ENCODE data around the gene ABO.
"Not testable (repeated sequence)": the region's sequence is repeated elsewhere in the genome, so short reads cannot be mapped to it uniquely, and the experiment has no call there.

ABO gene

GRCh38 chr9:133238851-133239532 lies 36.0 kb downstream of the ABO start:
- H3K4me1 ChIP-seq (ENCODE audit: control insufficient read depth, insufficient read depth, low read length), result no peaks in the 10 kb centered on the region
- peak overlapping the region; percentile 88 for H3K27ac ChIP-seq (ENCODE audit: low read depth, low read length)
- H3K36me3 ChIP-seq (ENCODE audit: control insufficient read depth, insufficient read depth, low read length), result no peaks in the 10 kb centered on the region
- peak overlapping the region; percentile 70 for H3K4me3 ChIP-seq (ENCODE audit: low read depth, low read length)
- peaks cover 17% of the 10 kb centered on the region for H3K27me3 ChIP-seq (ENCODE audit: control insufficient read depth, insufficient read depth, low read length)
- H3K9me3 ChIP-seq (ENCODE audit: control insufficient read depth, insufficient read depth, low read length), result no peaks in the 10 kb centered on the region
- H3K9ac ChIP-seq (ENCODE audit: low read depth, low read length), result no peak overlapping the region

- Histone ChIP-seq H3K9ac (ENCODE audit: low read depth, low read length) (no peak overlapping the region), H3K27ac (ENCODE audit: low read depth, low read length) (peak overlapping the region; percentile 88)
Observed at GRCh38 chr9:133238272-133238850, 36.6 kb downstream of the ABO start.

GRCh38 chr9:133237035-133237731 lies 37.8 kb downstream of the ABO start:
- Histone ChIP-seq H3K4me1 (ENCODE audit: control insufficient read depth, insufficient read depth, low read length) (no peaks in the 10 kb centered on the region), H3K9ac (ENCODE audit: low read depth, low read length) (no peak overlapping the region), H3K36me3 (ENCODE audit: control insufficient read depth, insufficient read depth, low read length) (no peaks in the 10 kb centered on the region), H3K27ac (ENCODE audit: low read depth, low read length) (no peak overlapping the region), H3K9me3 (ENCODE audit: control insufficient read depth, insufficient read depth, low read length) (no peaks in the 10 kb centered on the region), H3K4me3 (ENCODE audit: low read depth, low read length) (no peak overlapping the region), H3K27me3 (ENCODE audit: control insufficient read depth, insufficient read depth, low read length) (peaks cover 17% of the 10 kb centered on the region)

More at GRCh38 chr9:133238272-133238850, 36.6 kb downstream of the ABO start:
- Histone ChIP-seq H3K36me3 (ENCODE audit: control insufficient read depth, insufficient read depth, low read length) (no peaks in the 10 kb centered on the region), H3K9me3 (ENCODE audit: control insufficient read depth, insufficient read depth, low read length) (no peaks in the 10 kb centered on the region), H3K4me3 (ENCODE audit: low read depth, low read length) (peak overlapping the region; percentile 70), H3K27me3 (ENCODE audit: control insufficient read depth, insufficient read depth, low read length) (peaks cover 17% of the 10 kb centered on the region), H3K4me1 (ENCODE audit: control insufficient read depth, insufficient read depth, low read length) (no peaks in the 10 kb centered on the region)

- H3K36me3 ChIP-seq (ENCODE audit: control insufficient read depth, insufficient read depth, low read length); H3K4me3 ChIP-seq (ENCODE audit: low read depth, low read length); H3K9ac ChIP-seq (ENCODE audit: low read depth, low read length); H3K27ac ChIP-seq (ENCODE audit: low read depth, low read length); H3K4me1 ChIP-seq (ENCODE audit: control insufficient read depth, insufficient read depth, low read length); H3K9me3 ChIP-seq (ENCODE audit: control insufficient read depth, insufficient read depth, low read length): not testable (repeated sequence)
- peaks cover 17% of the 10 kb centered on the region for H3K27me3 ChIP-seq (ENCODE audit: control insufficient read depth, insufficient read depth, low read length)
Observed at GRCh38 chr9:133236291-133237034, 38.5 kb downstream of the ABO start.

GRCh38 chr9:133235549-133236222 lies 39.3 kb downstream of the ABO start:
- no peaks in the 10 kb centered on the region for H3K4me1 ChIP-seq (ENCODE audit: control insufficient read depth, insufficient read depth, low read length)
- H3K9ac ChIP-seq (ENCODE audit: low read depth, low read length), result no peak overlapping the region
- peaks cover 17% of the 10 kb centered on the region for H3K27me3 ChIP-seq (ENCODE audit: control insufficient read depth, insufficient read depth, low read length)
- H3K36me3 ChIP-seq (ENCODE audit: control insufficient read depth, insufficient read depth, low read length), result no peaks in the 10 kb centered on the region
- H3K4me3 ChIP-seq (ENCODE audit: low read depth, low read length), result no peak overlapping the region
- no peaks in the 10 kb centered on the region for H3K9me3 ChIP-seq (ENCODE audit: control insufficient read depth, insufficient read depth, low read length)
- H3K27ac ChIP-seq (ENCODE audit: low read depth, low read length), result no peak overlapping the region

GRCh38 chr9:133234577-133235322 lies 40.3 kb downstream of the ABO start:
- H3K9ac ChIP-seq (ENCODE audit: low read depth, low read length), result no peak overlapping the region
- H3K9me3 ChIP-seq (ENCODE audit: control insufficient read depth, insufficient read depth, low read length), result no peaks in the 10 kb centered on the region
- no peak overlapping the region for H3K27ac ChIP-seq (ENCODE audit: low read depth, low read length)
- H3K27me3 ChIP-seq (ENCODE audit: control insufficient read depth, insufficient read depth, low read length), result peaks cover 17% of the 10 kb centered on the region
- no peaks in the 10 kb centered on the region for H3K36me3 ChIP-seq (ENCODE audit: control insufficient read depth, insufficient read depth, low read length)
- H3K4me1 ChIP-seq (ENCODE audit: control insufficient read depth, insufficient read depth, low read length), result no peaks in the 10 kb centered on the region
- H3K4me3 ChIP-seq (ENCODE audit: low read depth, low read length), result no peak overlapping the region

- no peak overlapping the region for H3K9ac ChIP-seq (ENCODE audit: low read depth, low read length)
- peaks cover 17% of the 10 kb centered on the region for H3K27me3 ChIP-seq (ENCODE audit: control insufficient read depth, insufficient read depth, low read length)
- H3K4me3 ChIP-seq (ENCODE audit: low read depth, low read length), result no peak overlapping the region
- H3K27ac ChIP-seq (ENCODE audit: low read depth, low read length), result no peak overlapping the region
- H3K36me3 ChIP-seq (ENCODE audit: control insufficient read depth, insufficient read depth, low read length), result no peaks in the 10 kb centered on the region
- H3K4me1 ChIP-seq (ENCODE audit: control insufficient read depth, insufficient read depth, low read length), result no peaks in the 10 kb centered on the region
- H3K9me3 ChIP-seq (ENCODE audit: control insufficient read depth, insufficient read depth, low read length), result no peaks in the 10 kb centered on the region
Observed at GRCh38 chr9:133233681-133234432, 41.1 kb downstream of the ABO start.

GRCh38 chr9:133231934-133232568 lies 43.0 kb downstream of the ABO start:
- not testable (repeated sequence) for H3K27me3 ChIP-seq (ENCODE audit: control insufficient read depth, insufficient read depth, low read length); H3K4me1 ChIP-seq (ENCODE audit: control insufficient read depth, insufficient read depth, low read length); H3K36me3 ChIP-seq (ENCODE audit: control insufficient read depth, insufficient read depth, low read length); H3K9ac ChIP-seq (ENCODE audit: low read depth, low read length); H3K4me3 ChIP-seq (ENCODE audit: low read depth, low read length); H3K9me3 ChIP-seq (ENCODE audit: control insufficient read depth, insufficient read depth, low read length); H3K27ac ChIP-seq (ENCODE audit: low read depth, low read length)

GRCh38 chr9:133230514-133230913 lies 44.5 kb downstream of the ABO start:
- not testable (repeated sequence) for H3K36me3 ChIP-seq (ENCODE audit: control insufficient read depth, insufficient read depth, low read length); H3K27ac ChIP-seq (ENCODE audit: low read depth, low read length); H3K27me3 ChIP-seq (ENCODE audit: control insufficient read depth, insufficient read depth, low read length); H3K9me3 ChIP-seq (ENCODE audit: control insufficient read depth, insufficient read depth, low read length); H3K4me1 ChIP-seq (ENCODE audit: control insufficient read depth, insufficient read depth, low read length); H3K9ac ChIP-seq (ENCODE audit: low read depth, low read length); H3K4me3 ChIP-seq (ENCODE audit: low read depth, low read length)

Data from HUES48 (cell line).